Transverse colon (tissue), 3 donors: ENCODE data around the gene ZNF185.

ENCODE experiments used
- EP300 ChIP-seq: sonication (generic); formaldehyde crosslinking; IDR thresholded peaks from one replicate; pipeline ENCODE4 v1.6.1; 2017; ENCODE audit warnings: antibody characterized with exemption, low read depth
- POLR2A ChIP-seq: fragments of 450-650 bp; IDR thresholded peaks from one replicate; pipeline ENCODE4 v1.6.1; 2016; ENCODE audit warnings: antibody characterized with exemption, mild to moderate bottlenecking, moderate library complexity
- POLR2AphosphoS5 ChIP-seq, 3 donors: sonication (generic); formaldehyde crosslinking; IDR thresholded peaks; one replicate each; pipeline ENCODE4 v1.6.1; 2016; ENCODE audit warnings: antibody characterized with exemption in 3 of 3

GRCh38 chrX:152881289-152881688 lies 16.6 kb upstream of the ZNF185 start:
- no peak for TF ChIP-seq EP300
- no peak for TF ChIP-seq POLR2AphosphoS5 (IDR thresholded peaks at IDR 0.05)
- TF ChIP-seq POLR2A = no peak
